NOMO-1 treated with dmso at 0.1 percent for 144 hours (cell line): Measurements from ENCODE around the gene SMPD2.

ENCODE experiments used
- DNase-seq: peaks from one replicate; lab custom pipeline; 2025; ENCODE audit not compliant: unreplicated experiment; lab: John Stamatoyannopoulos, UW

SMPD2 gene

DNA sequence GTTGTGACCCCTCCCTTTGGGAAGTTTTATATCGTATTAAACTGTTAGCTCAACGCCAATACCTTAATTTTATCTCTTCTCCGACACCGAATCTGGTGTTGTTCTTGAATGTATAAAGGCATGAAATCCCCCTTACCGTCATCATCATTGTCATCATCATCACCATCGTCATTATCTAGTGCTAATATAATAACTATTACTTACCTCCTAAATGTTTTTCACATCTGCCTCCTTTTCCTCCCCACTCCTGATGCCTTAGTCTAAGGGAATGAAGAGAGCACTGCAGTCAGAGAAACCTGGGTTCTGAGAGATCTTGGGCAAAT is 43.2 kb downstream of the SMPD2 start:
- DNase-seq = no peak

DNA sequence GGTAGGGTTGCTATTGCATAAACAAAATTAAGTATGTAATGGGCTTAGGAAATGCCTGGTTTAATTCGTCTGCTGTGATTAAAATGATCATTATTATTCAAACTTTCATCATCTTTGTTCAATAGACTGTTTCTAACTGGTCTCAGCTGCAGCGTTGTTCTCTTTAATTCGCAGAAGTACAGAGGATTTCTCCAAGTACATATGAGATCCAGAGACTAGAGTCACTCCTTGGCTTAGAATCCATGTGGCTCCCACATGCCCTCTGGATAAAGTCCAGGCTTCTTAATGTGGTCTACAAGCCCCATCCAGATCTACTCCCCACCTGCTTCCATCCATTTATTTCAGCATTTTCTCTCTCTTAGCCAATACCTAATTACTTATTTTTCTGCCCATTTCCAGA is 43.6 kb downstream of the SMPD2 start:
- DNase-seq = no peak

DNA sequence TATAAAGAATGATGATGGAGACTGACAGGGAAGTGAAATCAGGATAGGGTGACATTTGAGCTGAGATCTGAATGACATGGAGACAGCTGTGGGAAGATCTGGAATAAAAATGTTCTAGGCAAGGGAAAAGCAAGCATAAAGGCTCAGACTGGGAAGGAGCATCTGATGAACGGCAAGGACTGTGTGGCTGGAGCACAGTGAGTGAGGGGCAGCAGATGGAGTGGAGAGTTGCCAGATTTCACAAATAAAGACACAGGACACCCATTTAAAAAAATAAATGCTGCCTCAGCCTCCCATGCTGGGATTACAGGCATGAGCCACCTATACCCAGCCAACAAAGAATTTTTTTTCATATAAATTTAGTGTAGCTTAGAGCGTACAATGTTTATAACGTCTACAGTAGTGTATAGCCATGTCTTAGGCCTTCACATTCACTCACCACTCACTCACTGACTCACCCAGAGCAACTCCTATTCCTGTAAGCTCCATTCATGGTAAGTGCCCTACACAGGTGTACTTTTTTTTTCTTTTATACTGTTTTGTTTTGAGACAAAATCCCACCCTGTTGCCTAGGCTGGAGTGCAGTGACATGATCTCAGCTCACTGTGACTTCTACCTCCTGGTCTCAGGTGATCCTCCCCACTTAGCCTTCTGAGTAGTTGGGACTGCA is 44.9 kb downstream of the SMPD2 start:
- DNase-seq = no peak

DNA sequence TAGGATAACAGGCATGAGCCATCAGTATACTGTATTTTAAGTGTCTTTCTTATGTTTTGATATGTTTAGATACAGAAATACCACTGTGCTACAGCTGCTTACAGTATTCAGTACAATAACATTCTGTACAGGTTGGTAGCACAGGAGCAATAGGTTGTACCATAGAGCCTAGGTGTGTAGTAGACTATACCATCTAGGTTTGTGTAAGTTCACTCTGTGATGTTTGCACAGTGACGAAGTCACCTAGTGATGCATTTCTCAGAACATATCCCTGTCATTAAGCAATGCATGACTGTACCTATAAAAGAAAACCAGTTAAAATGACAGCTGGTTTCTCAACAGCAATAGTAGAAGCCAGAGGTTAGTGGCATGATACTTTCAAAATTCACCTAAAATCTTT is 45.5 kb downstream of the SMPD2 start:
- DNase-seq = no peak

DNA sequence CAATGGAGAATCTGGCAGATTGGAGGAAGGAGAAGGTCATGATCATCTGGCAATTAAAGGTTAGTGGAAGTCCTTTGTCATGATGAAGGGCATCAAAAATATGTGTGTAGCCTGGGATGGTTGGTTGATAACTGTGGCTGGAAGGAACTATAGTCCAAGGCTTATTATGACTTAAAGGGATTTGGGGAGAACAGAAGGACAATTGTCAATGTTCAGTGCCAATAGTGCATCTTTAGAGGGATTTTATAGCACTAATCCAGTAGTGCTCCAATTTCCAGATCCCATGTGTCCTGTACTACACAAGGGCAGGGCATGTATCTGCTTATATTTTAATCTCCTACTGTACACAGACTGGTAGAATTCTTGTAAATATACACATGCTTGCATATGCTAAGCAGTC is 47.5 kb downstream of the SMPD2 start:
- DNase-seq = no peak

DNA sequence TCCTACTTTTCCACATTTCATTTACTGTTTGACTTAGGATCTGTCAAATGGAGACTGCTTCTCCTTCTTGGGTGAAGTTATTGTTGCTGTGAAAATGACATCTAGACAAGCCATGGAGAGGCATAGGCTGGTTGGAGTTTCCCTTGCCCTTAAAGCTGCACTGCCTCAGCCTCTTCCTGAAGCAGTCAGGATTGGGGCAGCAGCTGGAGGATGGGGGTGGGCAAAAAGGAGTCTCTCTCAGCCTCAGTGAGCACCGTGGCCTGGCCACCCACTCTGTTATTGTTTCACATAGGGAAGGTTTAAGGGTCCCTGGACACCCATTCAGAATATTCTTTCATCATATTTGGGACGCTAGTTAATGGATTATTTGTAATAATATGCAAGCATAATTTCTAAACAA is 50.2 kb downstream of the SMPD2 start:
- DNase-seq = no peak

DNA sequence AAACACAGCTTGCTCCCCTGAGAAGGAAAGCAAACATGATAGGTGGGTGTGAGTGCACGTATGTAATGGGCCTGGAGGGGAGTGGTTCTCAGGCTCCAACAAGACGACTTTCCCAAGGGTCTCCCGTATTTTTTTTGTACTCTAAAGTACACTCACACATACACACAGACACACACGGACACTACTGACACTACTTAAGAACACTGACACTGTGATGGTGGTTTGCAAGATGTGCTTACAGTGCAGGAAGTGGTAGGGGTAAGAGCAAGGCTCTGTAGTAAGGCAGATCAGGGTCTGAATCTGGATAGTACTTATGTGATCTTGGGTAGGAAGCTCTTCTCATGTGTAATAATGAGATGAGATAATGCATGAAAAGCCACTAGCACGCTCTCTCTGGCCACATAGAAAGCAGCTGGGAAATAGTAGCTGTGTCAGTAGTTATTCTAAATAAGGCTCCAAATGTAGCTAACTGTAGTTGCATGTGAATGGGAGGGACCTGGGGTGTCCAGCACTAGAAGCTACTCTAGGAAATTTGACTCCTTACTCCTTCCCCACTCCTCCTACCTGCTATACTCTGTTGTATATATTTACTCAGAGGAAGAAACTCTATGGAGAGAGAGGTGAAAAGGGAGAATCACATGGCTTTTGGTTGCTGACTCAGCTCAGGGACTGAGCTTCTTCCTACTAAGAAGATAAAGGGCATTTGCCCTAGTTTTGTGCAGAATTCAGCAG is 50.8 kb downstream of the SMPD2 start:
- DNase-seq = no peak
